NB4 (cell line): ENCODE data around the gene PTP4A1.

ENCODE experiments used
- MYC ChIP-seq: IDR thresholded peaks from 2 replicates; pipeline ENCODE4 v1.6.1; 2011; ENCODE audit warnings: low read depth, low read length
- POLR2A ChIP-seq: IDR thresholded peaks from 2 replicates; pipeline ENCODE4 v1.6.1; 2011; ENCODE audit warnings: mild to moderate bottlenecking; ENCODE audit not compliant: insufficient read length; ENCODE audit errors: extremely low read depth
- TF ChIP-seq, protein P1 (sequence below): IDR thresholded peaks from 2 replicates; pipeline ENCODE4 v1.6.1; 2011; ENCODE audit warnings: low read depth, low read length
- TF ChIP-seq, protein P2 (sequence below): IDR thresholded peaks from one replicate; pipeline ENCODE4 v1.5.1; 2012; ENCODE audit warnings: low read depth, low read length

DNA sequence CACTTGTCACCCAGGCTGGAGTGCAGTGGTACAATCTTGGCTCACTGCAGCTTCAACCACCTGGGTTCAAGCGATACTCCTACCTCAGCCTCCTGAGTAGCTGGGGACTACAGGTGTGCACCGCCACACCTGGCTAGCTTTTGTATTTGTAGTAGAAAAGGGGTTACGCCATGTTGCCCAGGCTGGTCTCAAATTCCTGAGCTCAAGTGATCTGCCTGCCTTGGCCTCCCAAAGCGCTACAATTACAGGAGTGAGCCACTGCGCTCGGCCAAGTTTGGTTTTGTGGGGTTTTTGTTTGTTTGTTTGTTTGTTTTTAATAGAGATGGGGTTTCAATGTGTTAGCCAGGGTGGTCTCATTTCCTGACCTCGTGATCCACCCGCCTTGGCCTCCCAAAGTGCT lies 12.3 kb downstream of the PTP4A1 start:
- TF ChIP-seq, protein P1, sequence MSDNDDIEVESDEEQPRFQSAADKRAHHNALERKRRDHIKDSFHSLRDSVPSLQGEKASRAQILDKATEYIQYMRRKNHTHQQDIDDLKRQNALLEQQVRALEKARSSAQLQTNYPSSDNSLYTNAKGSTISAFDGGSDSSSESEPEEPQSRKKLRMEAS: no peak
- TF ChIP-seq, protein P2, sequence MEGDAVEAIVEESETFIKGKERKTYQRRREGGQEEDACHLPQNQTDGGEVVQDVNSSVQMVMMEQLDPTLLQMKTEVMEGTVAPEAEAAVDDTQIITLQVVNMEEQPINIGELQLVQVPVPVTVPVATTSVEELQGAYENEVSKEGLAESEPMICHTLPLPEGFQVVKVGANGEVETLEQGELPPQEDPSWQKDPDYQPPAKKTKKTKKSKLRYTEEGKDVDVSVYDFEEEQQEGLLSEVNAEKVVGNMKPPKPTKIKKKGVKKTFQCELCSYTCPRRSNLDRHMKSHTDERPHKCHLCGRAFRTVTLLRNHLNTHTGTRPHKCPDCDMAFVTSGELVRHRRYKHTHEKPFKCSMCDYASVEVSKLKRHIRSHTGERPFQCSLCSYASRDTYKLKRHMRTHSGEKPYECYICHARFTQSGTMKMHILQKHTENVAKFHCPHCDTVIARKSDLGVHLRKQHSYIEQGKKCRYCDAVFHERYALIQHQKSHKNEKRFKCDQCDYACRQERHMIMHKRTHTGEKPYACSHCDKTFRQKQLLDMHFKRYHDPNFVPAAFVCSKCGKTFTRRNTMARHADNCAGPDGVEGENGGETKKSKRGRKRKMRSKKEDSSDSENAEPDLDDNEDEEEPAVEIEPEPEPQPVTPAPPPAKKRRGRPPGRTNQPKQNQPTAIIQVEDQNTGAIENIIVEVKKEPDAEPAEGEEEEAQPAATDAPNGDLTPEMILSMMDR: no peak
- TF ChIP-seq MYC: no peak
- no peak for TF ChIP-seq POLR2A
